ENCODE data around the gene MRPL14.

Gene MRPL14

GRCh38 chr6:44067173-44068139 is 59.8 kb downstream of the MRPL14 start:
- no peak for DNase-seq (ENCODE audit: low read depth)
- no peak for TF ChIP-seq CTCF (IDR thresholded peaks at IDR 0.05; ENCODE audit: control insufficient read depth, insufficient read depth, low read depth, low read length, missing control alignments)
- no peak overlapping the region for H3K4me3 ChIP-seq (ENCODE audit: control insufficient read depth, low read depth, low read length)

DNA sequence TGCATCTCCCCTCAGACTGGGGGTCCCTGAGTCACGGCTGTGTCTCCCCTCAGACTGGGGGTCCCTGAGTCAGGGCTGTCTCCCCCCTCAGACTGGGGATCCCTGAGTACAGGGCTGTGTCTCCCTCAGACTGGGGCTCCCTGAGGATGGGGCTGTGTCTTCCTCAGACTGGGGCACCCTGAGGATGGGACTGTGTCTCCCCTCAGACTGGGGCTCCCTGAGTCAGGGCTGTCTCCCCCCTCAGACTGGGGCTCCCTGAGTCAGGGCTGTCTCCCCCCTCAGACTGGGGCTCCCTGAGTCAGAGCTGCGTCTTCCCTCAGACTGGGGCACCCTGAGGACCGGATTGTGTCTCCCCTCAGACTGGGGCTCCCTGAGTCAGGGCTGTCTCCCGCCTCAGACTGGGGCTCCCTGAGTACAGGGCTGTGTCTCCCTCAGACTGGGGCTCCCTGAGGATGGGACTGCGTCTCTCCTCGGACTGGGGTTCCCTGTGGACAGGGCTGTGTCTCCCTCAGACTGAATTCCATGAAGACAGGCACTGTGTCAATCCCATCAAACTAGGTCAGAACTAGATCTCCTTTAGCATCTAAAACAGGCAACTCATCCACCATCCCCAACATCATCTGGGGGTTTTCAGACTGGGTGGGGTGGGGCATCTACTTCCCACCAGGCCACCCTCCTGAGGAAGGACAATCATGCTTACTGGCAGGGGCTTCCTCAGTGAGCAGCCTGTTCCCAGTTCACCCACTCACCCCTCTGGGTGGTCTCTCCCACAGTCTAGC is 60.7 kb downstream of the MRPL14 start:
- TF ChIP-seq CTCF (IDR thresholded peaks at IDR 0.05; ENCODE audit: control insufficient read depth, insufficient read depth, low read depth, low read length, missing control alignments): no peak
- no peak for DNase-seq (ENCODE audit: low read depth)
- no peak overlapping the region for H3K4me3 ChIP-seq (ENCODE audit: control insufficient read depth, low read depth, low read length)

DNA sequence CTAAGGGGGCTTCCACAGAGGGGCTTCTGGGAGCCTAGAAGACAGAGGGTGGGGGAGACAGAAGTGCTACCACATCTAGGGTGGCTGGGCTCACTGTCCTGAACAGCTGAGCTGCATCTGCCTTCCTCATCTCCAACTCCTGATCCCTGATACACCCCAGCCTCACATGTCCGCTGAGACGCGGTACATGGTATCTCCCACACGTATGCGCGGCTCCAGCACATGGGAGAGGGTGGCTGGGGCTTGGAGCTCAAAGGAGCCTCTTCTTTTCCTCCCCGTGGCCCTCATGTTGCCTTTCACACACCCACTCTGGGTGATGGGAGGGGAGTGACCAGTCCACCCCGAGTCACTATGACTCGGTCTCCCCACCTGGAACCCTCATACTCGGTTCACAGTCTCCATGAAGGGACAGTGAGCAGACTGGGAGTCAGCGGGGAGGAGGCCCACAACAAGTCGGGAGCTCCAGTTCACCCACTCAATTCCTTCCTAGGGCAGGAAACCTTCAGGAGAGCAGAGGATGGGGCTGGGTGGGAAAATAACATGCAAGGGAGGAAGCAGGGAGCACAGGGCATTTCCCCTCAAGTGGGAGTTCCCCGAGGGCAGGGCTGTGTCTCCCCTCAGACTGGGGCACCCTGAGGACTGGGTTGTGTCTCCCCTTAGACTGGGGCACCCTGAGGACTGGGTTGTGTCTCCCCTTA is 61.7 kb downstream of the MRPL14 start:
- TF ChIP-seq CTCF (IDR thresholded peaks at IDR 0.05; ENCODE audit: control insufficient read depth, insufficient read depth, low read depth, low read length, missing control alignments): no peak
- H3K4me3 ChIP-seq (ENCODE audit: control insufficient read depth, low read depth, low read length): no peak overlapping the region
- no peak for DNase-seq (ENCODE audit: low read depth)

DNA sequence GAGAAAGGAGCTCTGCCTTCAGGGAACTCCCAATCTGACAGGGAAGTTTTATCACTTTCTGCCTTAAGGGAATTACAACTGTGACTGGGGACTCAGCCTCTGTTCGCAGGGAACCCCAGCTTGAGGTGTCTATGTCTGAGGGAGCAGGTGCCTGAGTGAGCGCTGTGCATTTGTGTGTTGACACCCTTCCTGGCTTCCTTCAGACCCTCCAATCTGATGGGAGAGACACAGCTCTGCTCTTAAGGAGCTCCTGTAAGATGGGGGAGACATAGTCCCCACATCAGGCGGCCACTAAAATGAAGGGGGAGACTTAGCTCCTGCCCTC is 62.3 kb downstream of the MRPL14 start:
- H3K4me3 ChIP-seq (ENCODE audit: control insufficient read depth, low read depth, low read length): no peak overlapping the region
- no peak for TF ChIP-seq CTCF (IDR thresholded peaks at IDR 0.05; ENCODE audit: control insufficient read depth, insufficient read depth, low read depth, low read length, missing control alignments)
- DNase-seq (ENCODE audit: low read depth): no peak

DNA sequence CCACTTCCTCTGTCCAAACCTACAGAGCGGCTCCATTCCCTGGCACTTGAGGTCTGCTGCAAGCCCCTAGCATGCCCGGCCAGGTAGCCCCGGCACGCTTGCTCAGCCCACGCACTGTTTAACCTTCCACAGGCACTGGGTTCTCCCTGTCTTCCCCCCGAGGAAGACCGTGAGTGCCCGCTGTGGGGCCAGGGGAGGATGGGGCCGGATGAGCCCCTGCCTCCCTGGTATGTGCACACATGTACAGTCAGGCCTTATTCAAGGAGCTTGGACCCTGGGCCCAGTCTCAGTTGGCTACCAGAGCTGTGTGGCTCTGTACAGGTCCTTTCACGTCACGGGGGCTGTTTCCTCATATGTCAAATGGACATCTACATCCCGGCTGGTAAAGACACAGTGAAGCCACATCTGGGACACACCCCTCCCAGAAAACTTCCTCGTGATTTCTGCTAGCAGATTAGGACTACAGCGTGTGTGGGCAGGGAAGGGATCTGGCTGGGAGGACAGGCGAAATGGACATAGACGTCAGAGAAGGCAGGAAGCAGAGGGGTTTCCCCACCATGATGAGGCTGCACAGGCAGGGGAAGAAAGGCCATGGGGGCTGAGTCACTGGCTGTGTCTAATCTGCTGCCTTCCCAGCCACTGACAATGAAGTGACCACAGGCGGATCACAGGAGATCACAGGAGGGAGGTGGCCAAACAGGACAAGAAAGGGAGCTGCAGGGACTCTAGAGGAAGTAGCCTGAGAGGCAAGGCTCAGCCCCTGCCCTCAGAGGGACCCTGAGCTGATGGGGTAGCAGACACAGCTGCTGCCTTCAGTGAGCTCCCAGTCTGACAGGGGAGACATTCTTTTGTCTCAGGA is 62.9 kb downstream of the MRPL14 start:
- peak; percentile 84 for DNase-seq (ENCODE audit: low read depth)
- TF ChIP-seq CTCF (IDR thresholded peaks at IDR 0.05; ENCODE audit: control insufficient read depth, insufficient read depth, low read depth, low read length, missing control alignments): no peak
- H3K4me3 ChIP-seq (ENCODE audit: control insufficient read depth, low read depth, low read length): no peak overlapping the region

Measured in AG09309 (cell line).